GM19467 (cell line): ENCODE measurements around the gene ZC3HAV1.
"Not testable (repeated sequence)": the region's sequence is repeated elsewhere in the genome, so short reads cannot be mapped to it uniquely, and the experiment has no call there.

ENCODE experiments used
- ATAC-seq: cut with Tn5 transposase; IDR thresholded peaks from one replicate; pipeline ENCODE4 v1.9.1; 2021; ENCODE audit warnings: mild to moderate bottlenecking, moderate library complexity; ENCODE audit not compliant: unreplicated experiment

ZC3HAV1 gene

GRCh38 chr7:139112741-139113250 lies 3.3 kb upstream of the ZC3HAV1 start:
- ATAC-seq = no peak

GRCh38 chr7:139112316-139112715 lies 2.8 kb upstream of the ZC3HAV1 start:
- ATAC-seq = no peak

- no peak for ATAC-seq
These were observed 2.3 kb upstream of the ZC3HAV1 start for GRCh38 chr7:139111811-139112301.

GRCh38 chr7:139111147-139111546 lies 1.6 kb upstream of the ZC3HAV1 start:
- ATAC-seq = no peak

GRCh38 chr7:139109983-139110411 lies 477 bp upstream of the ZC3HAV1 start:
- peak; percentile 9 for ATAC-seq

GRCh38 chr7:139108266-139109187 lies 993 bp downstream of the ZC3HAV1 start:
- ATAC-seq = peak; percentile 2

- ATAC-seq = no peak
These were observed 2.6 kb downstream of the ZC3HAV1 start for GRCh38 chr7:139106959-139107358.

GRCh38 chr7:139106227-139106626 lies 3.3 kb downstream of the ZC3HAV1 start:
- ATAC-seq = not testable (repeated sequence)

GRCh38 chr7:139105484-139105883 lies 4.0 kb downstream of the ZC3HAV1 start:
- ATAC-seq = no peak

- no peak for ATAC-seq
These were observed 5.4 kb downstream of the ZC3HAV1 start for GRCh38 chr7:139104091-139104450.

GRCh38 chr7:139103057-139103815 lies 6.3 kb downstream of the ZC3HAV1 start:
- ATAC-seq = no peak

GRCh38 chr7:139101637-139102158 lies 7.8 kb downstream of the ZC3HAV1 start:
- ATAC-seq = not testable (repeated sequence)

- ATAC-seq = no peak
These were observed 10.2 kb downstream of the ZC3HAV1 start for GRCh38 chr7:139099172-139099947.

- peak; percentile 99 for ATAC-seq
These were observed 14.3 kb downstream of the ZC3HAV1 start for GRCh38 chr7:139095194-139095659.

GRCh38 chr7:139094596-139094995 lies 14.9 kb downstream of the ZC3HAV1 start:
- no peak for ATAC-seq

- no peak for ATAC-seq
These were observed 15.5 kb downstream of the ZC3HAV1 start for GRCh38 chr7:139094030-139094429.

GRCh38 chr7:139093512-139093911 lies 16.0 kb downstream of the ZC3HAV1 start:
- not testable (repeated sequence) for ATAC-seq

GRCh38 chr7:139092090-139092796 lies 17.3 kb downstream of the ZC3HAV1 start:
- ATAC-seq = no peak

- no peak for ATAC-seq
These were observed 17.9 kb downstream of the ZC3HAV1 start for GRCh38 chr7:139091677-139091996.

GRCh38 chr7:139089118-139089517 lies 20.4 kb downstream of the ZC3HAV1 start:
- no peak for ATAC-seq
